ENCODE results near the gene FBXO38.

DNA sequence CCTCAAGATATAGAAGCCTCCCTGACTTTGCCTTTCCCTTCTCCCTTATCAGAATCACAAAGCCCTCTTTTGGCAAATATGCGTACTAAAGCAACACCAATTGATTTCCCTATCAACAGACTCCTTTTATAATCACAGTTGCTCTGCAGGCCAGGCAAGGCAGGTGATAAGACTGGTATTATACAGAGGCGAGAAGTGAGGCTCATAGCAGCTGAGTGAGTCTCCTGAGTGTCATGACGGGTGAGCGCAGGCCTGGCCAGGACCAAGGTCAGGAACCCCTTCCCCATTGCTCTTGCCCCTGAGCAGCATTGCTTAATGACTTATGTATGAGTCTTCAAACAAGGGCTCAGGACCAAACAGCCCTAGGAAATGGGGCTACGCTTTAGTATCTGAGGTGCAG lies 70.8 kb downstream of the FBXO38 start:
- TF ChIP-seq, protein P1, sequence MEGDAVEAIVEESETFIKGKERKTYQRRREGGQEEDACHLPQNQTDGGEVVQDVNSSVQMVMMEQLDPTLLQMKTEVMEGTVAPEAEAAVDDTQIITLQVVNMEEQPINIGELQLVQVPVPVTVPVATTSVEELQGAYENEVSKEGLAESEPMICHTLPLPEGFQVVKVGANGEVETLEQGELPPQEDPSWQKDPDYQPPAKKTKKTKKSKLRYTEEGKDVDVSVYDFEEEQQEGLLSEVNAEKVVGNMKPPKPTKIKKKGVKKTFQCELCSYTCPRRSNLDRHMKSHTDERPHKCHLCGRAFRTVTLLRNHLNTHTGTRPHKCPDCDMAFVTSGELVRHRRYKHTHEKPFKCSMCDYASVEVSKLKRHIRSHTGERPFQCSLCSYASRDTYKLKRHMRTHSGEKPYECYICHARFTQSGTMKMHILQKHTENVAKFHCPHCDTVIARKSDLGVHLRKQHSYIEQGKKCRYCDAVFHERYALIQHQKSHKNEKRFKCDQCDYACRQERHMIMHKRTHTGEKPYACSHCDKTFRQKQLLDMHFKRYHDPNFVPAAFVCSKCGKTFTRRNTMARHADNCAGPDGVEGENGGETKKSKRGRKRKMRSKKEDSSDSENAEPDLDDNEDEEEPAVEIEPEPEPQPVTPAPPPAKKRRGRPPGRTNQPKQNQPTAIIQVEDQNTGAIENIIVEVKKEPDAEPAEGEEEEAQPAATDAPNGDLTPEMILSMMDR (conservative IDR thresholded peaks at IDR 0.05; ENCODE audit: low read length), result no peak
- TF ChIP-seq EZH2phosphoT487 (IDR thresholded peaks at IDR 0.05; ENCODE audit: borderline replicate concordance), result no peak
